Natural killer cell (primary cell): ENCODE measurements around the gene BCL2L15. TPM values are rescaled to one million over a fixed set of nuclear protein-coding genes. Genes with fewer than 3 reads are reported as not detected.

Experiments
- ATAC-seq, 3 donors: fragments of 150-1000 bp in 2 of 3; fragments of 200-7000 bp in 1 of 3; cut with Tn5 transposase; 1 replicate in 1 of 3; 2 replicates in 2 of 3; pipeline ENCODE4 v1.10.0; 2021; ENCODE audit warnings: mild to moderate bottlenecking in 2 of 3, moderate library complexity in 2 of 3
- DNase-seq, 2 donors: peaks; one replicate each; pipeline versions ENCODE4 v3.0.0 to v3.0.0-alpha.2; 2013 to 2021; ENCODE audit warnings: mixed read lengths in 1 of 2
- H3K27ac ChIP-seq: one replicate; pipeline ENCODE4 v1.5.1; 2013; ENCODE audit warnings: mild to moderate bottlenecking, low read length
- H3K27me3 ChIP-seq: one replicate; pipeline ENCODE4 v1.6.1; 2013; ENCODE audit warnings: low read length; ENCODE audit not compliant: control insufficient read depth, insufficient read depth
- H3K36me3 ChIP-seq: one replicate; pipeline ENCODE4 v1.6.1; 2013; ENCODE audit warnings: low read length; ENCODE audit not compliant: control insufficient read depth, insufficient read depth
- H3K4me1 ChIP-seq: one replicate; pipeline ENCODE4 v1.6.1; 2013; ENCODE audit warnings: low read length; ENCODE audit not compliant: control insufficient read depth, insufficient read depth
- H3K4me3 ChIP-seq: one replicate; pipeline ENCODE4 v1.5.1; 2013; ENCODE audit warnings: low read length
- H3K9me3 ChIP-seq: one replicate; pipeline ENCODE4 v1.6.1; 2013; ENCODE audit warnings: low read length; ENCODE audit not compliant: control insufficient read depth, insufficient read depth
- H3K27ac Mint-ChIP-seq, 2 donors: one replicate each; pipeline ENCODE4 v1.8.0; 2022; ENCODE audit warnings: mild to moderate bottlenecking in 2 of 2, mixed read lengths in 2 of 2, moderate library complexity in 1 of 2
- H3K27me3 Mint-ChIP-seq, 2 donors: one replicate each; pipeline ENCODE4 v1.8.0; 2022; ENCODE audit warnings: low read depth in 2 of 2, mixed read lengths in 2 of 2
- H3K36me3 Mint-ChIP-seq: one replicate; pipeline ENCODE4 v1.8.0; 2022; ENCODE audit warnings: mixed read lengths
- H3K4me1 Mint-ChIP-seq, 2 donors: one replicate each; pipeline ENCODE4 v1.8.0; 2022; ENCODE audit warnings: mixed read lengths in 2 of 2
- H3K4me3 Mint-ChIP-seq: one replicate; pipeline ENCODE4 v1.8.0; 2022; ENCODE audit warnings: mild to moderate bottlenecking, moderate library complexity, mixed read lengths
- H3K9me3 Mint-ChIP-seq, 2 donors: one replicate each; pipeline ENCODE4 v1.8.0; 2022; ENCODE audit warnings: mixed read lengths in 2 of 2
- WGBS: methylation state at CpG from one replicate; pipeline ENCODE4 v1.1.7; 2013; ENCODE audit warnings: missing lambda C conversion rate; ENCODE audit not compliant: insufficient coverage; 5-methylcytosine and 5-hydroxymethylcytosine counted together
- intact Hi-C: fragments of 100-400 bp; cut with micrococcal nuclease; formaldehyde crosslinking; loops from one replicate; pipeline ENCODE4 v1.14.2; 2022
- total RNA-seq, 4 donors: library from RNA; stranded (reverse); fragments of 120-200 nt in 1 of 4; gene quantifications; one replicate each; pipeline versions ENCODE4 v1.2.3 to v1.2.4, GENCODE V29; 2013 to 2022
- TF ChIP-seq, protein P1 (sequence below): fragments of 200-600 bp; IDR thresholded peaks from one replicate; pipeline ENCODE4 v1.8.0; 2022; ENCODE audit warnings: antibody characterized with exemption

The BCL2L15 gene
- total RNA-seq, 3 donors from 2014 or later (not counting 1 experiment from before 2014, with no cell fraction given), result 0.88 to 2.1 (median 1.5) TPM

DNA sequence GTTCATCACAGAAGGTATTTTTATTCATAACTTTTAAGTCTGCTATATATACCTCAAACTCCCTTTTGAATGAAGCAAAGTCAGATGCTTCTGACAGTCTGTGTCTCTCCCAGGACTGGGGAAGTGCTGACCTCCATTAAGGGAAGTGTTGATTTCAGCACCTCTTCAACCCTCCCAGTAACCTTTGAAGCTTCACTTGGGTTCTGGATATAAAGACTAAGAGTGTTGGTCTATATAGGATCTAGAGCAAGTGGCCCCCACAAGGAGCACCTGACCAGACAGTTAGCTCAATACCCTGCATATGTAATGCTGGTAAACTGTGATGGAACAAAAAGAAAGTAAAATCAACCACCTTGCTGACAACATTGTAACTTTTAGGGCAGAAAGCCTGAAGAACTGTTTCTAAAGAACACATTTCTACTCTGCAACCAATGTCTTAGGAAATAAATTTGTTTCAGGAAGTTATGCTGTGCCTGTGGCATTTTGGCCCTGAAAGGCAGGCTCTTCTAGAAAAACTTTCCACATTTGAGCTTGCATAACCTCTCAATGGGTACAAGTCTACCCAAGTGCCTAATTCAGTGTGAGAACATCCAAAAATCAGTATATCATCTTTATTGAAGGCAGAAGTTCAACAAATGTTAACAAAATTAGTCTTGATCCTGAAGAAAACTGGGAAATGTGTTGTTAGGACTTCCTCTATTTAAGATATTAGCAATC is 15.0 kb downstream of the BCL2L15 start:
- H3K4me1 Mint-ChIP-seq, result peaks cover 79 to 85% of the 10 kb centered on the region in 2 donors
- no peaks in the 10 kb centered on the region for H3K36me3 Mint-ChIP-seq
- peak overlapping the region; percentile 87 to 95 for H3K27ac Mint-ChIP-seq
- no peaks in the 10 kb centered on the region for H3K27me3 Mint-ChIP-seq
- H3K27ac ChIP-seq, result peak overlapping the region; percentile 92
- no peaks in the 10 kb centered on the region for H3K27me3 ChIP-seq
- intact Hi-C loops, result loop anchor here (5.0 kb wide), 2 partner anchors 35 to 1255 kb away; partner anchors contain the start of genes CAPZA1 and ST7L
- H3K36me3 ChIP-seq, result no peaks in the 10 kb centered on the region
- no peaks in the 10 kb centered on the region for H3K9me3 Mint-ChIP-seq
- H3K4me3 ChIP-seq, result no peak overlapping the region
- DNase-seq, result peak in 1 of 2 donors; percentile 53
- TF ChIP-seq, protein P1, sequence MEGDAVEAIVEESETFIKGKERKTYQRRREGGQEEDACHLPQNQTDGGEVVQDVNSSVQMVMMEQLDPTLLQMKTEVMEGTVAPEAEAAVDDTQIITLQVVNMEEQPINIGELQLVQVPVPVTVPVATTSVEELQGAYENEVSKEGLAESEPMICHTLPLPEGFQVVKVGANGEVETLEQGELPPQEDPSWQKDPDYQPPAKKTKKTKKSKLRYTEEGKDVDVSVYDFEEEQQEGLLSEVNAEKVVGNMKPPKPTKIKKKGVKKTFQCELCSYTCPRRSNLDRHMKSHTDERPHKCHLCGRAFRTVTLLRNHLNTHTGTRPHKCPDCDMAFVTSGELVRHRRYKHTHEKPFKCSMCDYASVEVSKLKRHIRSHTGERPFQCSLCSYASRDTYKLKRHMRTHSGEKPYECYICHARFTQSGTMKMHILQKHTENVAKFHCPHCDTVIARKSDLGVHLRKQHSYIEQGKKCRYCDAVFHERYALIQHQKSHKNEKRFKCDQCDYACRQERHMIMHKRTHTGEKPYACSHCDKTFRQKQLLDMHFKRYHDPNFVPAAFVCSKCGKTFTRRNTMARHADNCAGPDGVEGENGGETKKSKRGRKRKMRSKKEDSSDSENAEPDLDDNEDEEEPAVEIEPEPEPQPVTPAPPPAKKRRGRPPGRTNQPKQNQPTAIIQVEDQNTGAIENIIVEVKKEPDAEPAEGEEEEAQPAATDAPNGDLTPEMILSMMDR, result no peak
- no peaks in the 10 kb centered on the region for H3K9me3 ChIP-seq
- H3K4me3 Mint-ChIP-seq, result peak overlapping the region; percentile 94
- H3K4me1 ChIP-seq, result peaks cover 47% of the 10 kb centered on the region
- peak; percentile 9 to 54 (median 20) for ATAC-seq

GRCh38 chr1:113871597-113872113 is 15.7 kb downstream of the BCL2L15 start, which contains the start of gene PTPN22:
TSS of gene PTPN22 (minus strand) at chr1:113871712.
- peak; percentile 75 to 93 (median 92) for ATAC-seq
- Mint-ChIP-seq H3K9me3 (no peaks in the 10 kb centered on the region), H3K27me3 (no peaks in the 10 kb centered on the region), H3K4me3 (peak within 1 kb of the TSS; percentile 94), H3K36me3 (no peaks in the 10 kb centered on the region), H3K27ac (peak within 1 kb of the TSS; percentile 87 to 95), H3K4me1 (peaks cover 78 to 85% of the 10 kb centered on the region in 2 donors)
- 0% methylated on average over 4 of the region's 4 CpGs for WGBS
- H3K36me3 ChIP-seq, result no peaks in the 10 kb centered on the region
- intact Hi-C loops, result loop anchor here (1.0 to 5.0 kb wide), 8 partner anchors 9 to 1254 kb away; partner anchors contain the start of genes AP4B1, CAPZA1, RSBN1 and ST7L
- TF ChIP-seq, protein P1, result no peak
- peak within 1 kb of the TSS; percentile 92 for H3K27ac ChIP-seq
- DNase-seq, result peak; percentile 75 to 94
- peak within 1 kb of the TSS; percentile 70 for H3K4me3 ChIP-seq
- no peaks in the 10 kb centered on the region for H3K9me3 ChIP-seq
- no peaks in the 10 kb centered on the region for H3K27me3 ChIP-seq
- peaks cover 49% of the 10 kb centered on the region for H3K4me1 ChIP-seq

- WGBS, result 43% methylated on average over 3 of the region's 3 CpGs
- H3K27me3 Mint-ChIP-seq, result no peaks in the 10 kb centered on the region
- ATAC-seq, result no peak
- H3K27ac Mint-ChIP-seq, result peak overlapping the region; percentile 87 to 95
- H3K9me3 Mint-ChIP-seq, result no peaks in the 10 kb centered on the region
- TF ChIP-seq, protein P1, result no peak
- Histone ChIP-seq H3K36me3 (peaks cover 1% of the 10 kb centered on the region), H3K27ac (peak overlapping the region; percentile 92), H3K4me1 (peaks cover 48% of the 10 kb centered on the region), H3K9me3 (no peaks in the 10 kb centered on the region), H3K4me3 (peak overlapping the region; percentile 70), H3K27me3 (no peaks in the 10 kb centered on the region)
- intact Hi-C loops, result loop anchor here (1.0 to 5.0 kb wide), 8 partner anchors 10 to 1253 kb away; partner anchors contain the start of genes AP4B1, CAPZA1, RSBN1 and ST7L
- peak in 1 of 2 donors; percentile 33 for DNase-seq
- H3K4me1 Mint-ChIP-seq, result peaks cover 73 to 83% of the 10 kb centered on the region in 2 donors
- H3K4me3 Mint-ChIP-seq, result peak overlapping the region; percentile 94
- no peaks in the 10 kb centered on the region for H3K36me3 Mint-ChIP-seq
Measured at GRCh38 chr1:113870778-113871177, 16.6 kb downstream of the BCL2L15 start.
